ENCODE results near the gene NKX2-4. TPM values are rescaled to one million over a fixed set of nuclear protein-coding genes. Genes with fewer than 3 reads are reported as not detected.
"Not testable (repeated sequence)": the region's sequence is repeated elsewhere in the genome, so short reads cannot be mapped to it uniquely, and the experiment has no call there.

Gene NKX2-4
- polyA plus RNA-seq (ENCODE audit: low read depth in 6 of 6): not detected

DNA sequence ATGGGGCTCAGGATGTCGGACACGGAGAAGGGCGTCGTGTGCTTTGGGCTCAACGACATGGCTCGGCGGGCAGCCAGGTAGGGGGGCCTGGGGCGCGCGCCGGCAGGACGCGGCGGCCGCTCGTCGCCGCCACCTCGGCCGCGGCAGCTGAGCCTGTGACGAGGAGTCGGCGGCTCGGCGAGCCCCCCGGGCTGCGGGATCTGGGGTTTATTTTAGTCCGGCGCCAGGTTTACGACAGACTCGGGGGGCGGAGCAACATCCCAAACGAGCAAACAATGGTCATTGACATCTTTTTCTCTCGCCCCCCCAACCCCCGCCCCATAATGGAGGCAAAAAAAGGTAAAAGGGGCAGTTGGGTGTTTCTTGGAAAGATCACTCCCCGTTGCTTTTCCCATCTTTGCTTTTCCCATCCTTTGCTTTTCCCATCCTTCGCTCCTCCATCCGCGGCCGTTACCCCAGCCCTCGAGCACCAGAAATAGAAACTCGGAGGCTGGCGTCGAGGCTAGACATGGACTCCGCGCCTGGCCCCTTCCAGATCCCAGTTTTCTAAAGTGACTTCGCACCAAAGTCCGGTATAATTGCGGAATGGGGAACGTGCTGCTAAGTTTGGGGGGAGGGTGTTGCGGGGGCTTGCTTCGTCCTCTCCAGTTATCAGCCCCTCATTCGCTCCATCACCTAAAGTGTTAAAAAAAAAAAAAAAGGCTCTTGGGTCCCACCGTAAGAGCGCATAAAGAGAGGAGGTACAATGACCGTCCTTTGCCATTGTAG is at the start of gene NKX2-4:
TSS of gene NKX2-4 (minus strand) at position 186 of the 768 bp plus-strand sequence. CDS start at position 59, 127 bp downstream.
- Mint-ChIP-seq H3K36me3 (no peaks in the 10 kb centered on the region), H3K27me3 (peaks cover 53 to 64% (median 54%) of the 10 kb centered on the region in 3 donors), H3K27ac (peak within 1 kb of the TSS in 3 of 6 donors; percentile 63 to 92 (median 89)), H3K4me3 (peak within 1 kb of the TSS; percentile 68 to 91 (median 77)), H3K9me3 (peaks cover 0 to 13% (median 6%) of the 10 kb centered on the region in 7 donors), H3K4me1 (peaks cover 0 to 13% (median 9%) of the 10 kb centered on the region in 3 donors)
- ATAC-seq (ENCODE audit: low read depth in 2 of 2): no peak
- DNase-seq: peak; percentile 6

DNA sequence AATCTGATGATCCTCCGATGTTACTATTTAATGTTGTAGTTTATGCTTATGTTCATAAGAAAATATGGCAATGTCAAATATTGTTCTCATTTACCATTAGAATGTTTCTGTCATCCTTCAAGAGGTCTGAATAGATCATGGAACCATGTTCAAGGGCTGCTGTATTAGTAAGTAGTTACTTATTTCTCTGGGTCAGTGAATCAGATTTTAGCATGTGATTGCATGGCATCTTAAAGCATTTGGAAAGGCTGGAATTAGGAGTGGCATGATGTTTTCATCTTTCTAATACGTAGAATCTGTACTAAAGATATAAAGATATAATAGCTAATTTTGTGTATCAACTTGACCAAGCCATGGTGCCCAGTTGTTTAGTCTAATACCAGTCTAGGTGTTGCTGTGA is 40.5 kb upstream of the NKX2-4 start:
- H3K4me1 Mint-ChIP-seq: no peaks in the 10 kb centered on the region
- H3K27ac Mint-ChIP-seq: no peak overlapping the region
- H3K27me3 Mint-ChIP-seq: peaks cover 32 to 40% (median 35%) of the 10 kb centered on the region in 3 donors
- no peak overlapping the region for H3K4me3 Mint-ChIP-seq
- H3K36me3 Mint-ChIP-seq: no peaks in the 10 kb centered on the region
- ATAC-seq (ENCODE audit: low read depth in 2 of 2): no peak
- DNase-seq: no peak
- peaks cover 0 to 1% (median 0%) of the 10 kb centered on the region in 7 donors for H3K9me3 Mint-ChIP-seq

DNA sequence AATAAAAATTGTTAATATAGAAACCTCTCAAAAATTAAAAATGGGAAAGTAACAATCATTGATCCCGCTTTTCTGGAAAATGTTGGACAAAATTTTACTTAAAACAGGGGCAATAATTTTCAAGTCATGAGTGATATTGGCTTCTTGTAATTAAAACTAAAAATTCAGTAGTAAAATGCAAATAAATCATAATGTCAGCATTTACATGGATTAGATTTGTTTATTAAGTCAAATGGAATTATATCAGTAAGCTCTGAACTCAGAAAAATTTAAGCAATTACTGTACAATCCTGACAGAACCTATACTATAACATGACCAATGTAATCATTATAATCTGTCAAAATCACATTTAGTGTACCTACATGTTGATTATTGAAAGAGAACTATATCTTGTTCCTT is 39.9 kb upstream of the NKX2-4 start:
- peaks cover 0 to 1% (median 0%) of the 10 kb centered on the region in 7 donors for H3K9me3 Mint-ChIP-seq
- no peaks in the 10 kb centered on the region for H3K4me1 Mint-ChIP-seq
- ATAC-seq (ENCODE audit: low read depth in 2 of 2) (no peak), DNase-seq (no peak)
- peaks cover 37 to 44% (median 39%) of the 10 kb centered on the region in 3 donors for H3K27me3 Mint-ChIP-seq
- no peak overlapping the region for H3K4me3 Mint-ChIP-seq
- H3K27ac Mint-ChIP-seq: no peak overlapping the region
- H3K36me3 Mint-ChIP-seq: no peaks in the 10 kb centered on the region

DNA sequence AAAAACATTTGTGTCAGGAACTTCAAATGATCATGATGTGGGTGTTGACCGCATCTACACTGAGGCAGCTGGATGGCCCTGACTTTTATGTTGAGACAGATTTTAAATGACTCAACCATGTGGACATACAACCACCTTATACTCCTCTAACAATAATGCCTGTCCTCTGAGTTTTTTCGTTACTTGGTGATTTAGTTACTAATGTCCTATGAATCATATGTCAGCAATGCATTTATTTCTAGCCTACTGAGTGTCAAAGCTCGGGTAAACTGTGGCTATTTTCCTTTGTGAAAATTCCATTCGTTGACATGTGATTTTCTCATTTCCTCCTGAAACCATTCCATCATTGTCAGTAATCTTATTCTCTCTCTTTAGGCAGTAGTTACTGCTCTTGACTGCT is 38.9 kb upstream of the NKX2-4 start:
- no peak for DNase-seq
- no peak for ATAC-seq (ENCODE audit: low read depth in 2 of 2)
- Mint-ChIP-seq H3K4me3 (no peak overlapping the region), H3K36me3 (no peaks in the 10 kb centered on the region), H3K27ac (no peak overlapping the region), H3K4me1 (no peaks in the 10 kb centered on the region), H3K27me3 (peaks cover 36 to 48% (median 41%) of the 10 kb centered on the region in 3 donors), H3K9me3 (peaks cover 0 to 1% (median 0%) of the 10 kb centered on the region in 7 donors)

DNA sequence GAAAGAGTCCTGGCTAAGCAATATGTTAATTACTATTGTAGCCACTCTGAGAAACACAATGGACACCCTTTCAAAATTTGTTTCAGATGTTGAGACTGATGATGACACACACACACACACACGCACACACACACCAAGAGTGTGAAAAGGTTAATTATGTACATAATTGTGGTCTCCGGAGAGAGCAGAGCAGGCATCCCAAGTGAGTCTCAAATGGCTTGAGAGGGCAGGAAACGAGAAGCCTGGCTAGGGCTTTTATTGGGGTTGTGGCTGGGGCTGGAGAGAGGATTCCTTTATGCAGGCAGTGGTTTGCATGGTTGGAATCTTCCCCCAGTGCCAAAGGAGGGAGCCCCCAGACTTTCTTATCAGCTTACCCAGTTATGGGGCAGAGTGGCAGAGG is 38.2 kb upstream of the NKX2-4 start:
- Mint-ChIP-seq H3K27me3 (peaks cover 35 to 48% (median 42%) of the 10 kb centered on the region in 3 donors), H3K27ac (no peak overlapping the region), H3K36me3 (no peaks in the 10 kb centered on the region), H3K4me1 (no peaks in the 10 kb centered on the region), H3K9me3 (peaks cover 0 to 1% (median 0%) of the 10 kb centered on the region in 7 donors), H3K4me3 (no peak overlapping the region)
- DNase-seq (no peak), ATAC-seq (ENCODE audit: low read depth in 2 of 2) (no peak)

DNA sequence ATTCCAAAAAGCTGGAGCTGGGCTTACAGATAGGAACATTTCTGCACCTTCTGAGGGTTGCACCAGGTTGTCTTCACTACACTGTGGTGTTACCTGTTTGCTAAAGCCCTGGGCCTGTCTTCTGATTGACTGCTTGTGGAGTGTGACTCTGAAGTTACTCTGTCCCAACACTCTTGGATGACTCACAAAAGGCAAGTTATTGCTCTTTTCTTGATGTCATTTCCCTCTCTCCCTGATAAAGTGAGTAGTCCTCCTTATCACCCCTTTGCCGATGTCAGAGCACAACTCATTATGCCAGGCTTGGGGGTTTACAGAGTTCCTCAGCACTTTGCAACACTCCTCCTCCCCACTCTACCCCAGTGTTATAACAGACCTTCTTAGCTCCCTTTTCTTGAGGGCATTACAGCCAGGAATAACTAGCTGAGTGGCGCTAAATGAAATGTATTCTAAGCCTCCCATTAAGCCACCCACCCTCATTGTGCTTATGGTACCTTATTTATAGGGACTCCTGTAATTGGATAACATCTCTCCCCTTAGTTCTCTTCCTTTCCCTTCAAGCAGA is 36.1 kb upstream of the NKX2-4 start:
- no peak for ATAC-seq (ENCODE audit: low read depth in 2 of 2)
- Mint-ChIP-seq H3K9me3 (peaks cover 0 to 3% (median 0%) of the 10 kb centered on the region in 7 donors), H3K4me1 (no peaks in the 10 kb centered on the region), H3K27ac (no peak overlapping the region), H3K4me3 (no peak overlapping the region), H3K36me3 (no peaks in the 10 kb centered on the region), H3K27me3 (peaks cover 47 to 50% (median 48%) of the 10 kb centered on the region in 3 donors)
- no peak for DNase-seq

DNA sequence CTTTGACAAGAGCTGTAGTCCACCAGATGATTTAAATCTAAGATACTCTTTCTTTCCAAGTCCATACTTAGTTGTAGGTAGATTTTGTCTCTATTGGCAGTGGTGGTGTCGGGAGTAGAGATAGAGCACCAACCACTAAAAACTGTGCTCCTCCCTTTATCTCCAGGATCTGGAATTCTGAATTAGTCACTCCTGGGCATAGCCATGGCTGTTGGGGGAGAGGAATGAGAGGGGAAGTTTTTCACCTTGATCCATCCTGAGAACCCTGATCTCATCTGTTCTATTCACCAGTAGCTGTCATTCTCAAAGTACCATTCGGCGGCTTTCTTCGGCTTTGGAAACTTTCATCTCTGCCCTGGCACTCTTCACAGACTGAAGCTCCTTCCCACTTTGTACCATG is 35.6 kb upstream of the NKX2-4 start:
- Mint-ChIP-seq H3K9me3 (peaks cover 0 to 3% (median 0%) of the 10 kb centered on the region in 7 donors), H3K4me1 (no peaks in the 10 kb centered on the region), H3K27ac (no peak overlapping the region), H3K36me3 (no peaks in the 10 kb centered on the region), H3K4me3 (no peak overlapping the region), H3K27me3 (peaks cover 49 to 52% (median 50%) of the 10 kb centered on the region in 3 donors)
- no peak for DNase-seq
- no peak for ATAC-seq (ENCODE audit: low read depth in 2 of 2)

DNA sequence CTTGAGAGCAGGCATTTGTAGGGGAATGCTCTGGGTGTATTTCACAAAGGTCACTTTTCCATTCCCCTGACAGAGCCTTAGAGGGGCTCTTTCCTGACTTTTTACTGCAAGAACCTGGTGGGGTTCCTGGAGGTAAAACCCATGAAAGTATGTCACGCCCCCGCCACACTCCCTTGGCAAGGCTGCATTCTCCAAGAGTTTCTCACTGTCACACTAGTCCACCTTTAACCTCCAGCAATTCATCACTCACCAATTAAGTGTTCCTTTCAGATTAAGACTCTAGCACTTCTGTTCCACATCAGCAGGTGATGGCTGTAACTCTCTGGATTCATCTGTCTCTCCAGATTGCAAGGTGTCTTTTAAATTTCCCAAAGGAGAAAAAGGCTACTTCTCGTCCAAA is 32.7 kb upstream of the NKX2-4 start:
- Mint-ChIP-seq H3K36me3 (peaks cover 3 to 9% of the 10 kb centered on the region in 2 donors), H3K27me3 (peaks cover 34 to 46% (median 43%) of the 10 kb centered on the region in 3 donors), H3K27ac (no peak overlapping the region), H3K4me3 (no peak overlapping the region), H3K9me3 (peaks cover 9 to 21% (median 17%) of the 10 kb centered on the region in 7 donors), H3K4me1 (no peaks in the 10 kb centered on the region)
- DNase-seq (no peak), ATAC-seq (ENCODE audit: low read depth in 2 of 2) (no peak)

DNA sequence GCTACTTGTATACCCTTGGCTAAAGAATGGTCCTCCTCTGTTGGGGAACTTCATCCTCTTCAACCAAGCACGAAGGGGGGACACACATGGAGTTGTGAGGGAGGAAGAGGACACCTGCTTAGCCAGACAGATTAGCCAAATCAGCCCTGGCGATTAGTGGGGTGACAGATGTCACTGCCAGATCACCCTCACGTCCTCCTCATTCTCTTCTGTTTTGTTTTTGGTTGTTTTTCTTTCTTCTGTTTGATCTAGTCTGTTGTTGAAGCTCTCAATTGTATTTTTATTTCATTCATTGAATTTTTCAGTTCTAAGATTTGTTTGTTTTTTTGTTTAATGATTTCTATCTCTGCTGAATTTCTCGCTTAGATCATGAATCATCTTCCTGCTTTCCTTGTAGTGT is 27.5 kb upstream of the NKX2-4 start:
- Mint-ChIP-seq H3K27me3 (peaks cover 20 to 40% (median 30%) of the 10 kb centered on the region in 3 donors), H3K4me1 (no peaks in the 10 kb centered on the region), H3K36me3 (peaks cover 8 to 26% of the 10 kb centered on the region in 2 donors), H3K4me3 (no peak overlapping the region), H3K27ac (no peak overlapping the region), H3K9me3 (peaks cover 30 to 65% (median 57%) of the 10 kb centered on the region in 7 donors)
- ATAC-seq (ENCODE audit: low read depth in 2 of 2) (no peak), DNase-seq (no peak)

DNA sequence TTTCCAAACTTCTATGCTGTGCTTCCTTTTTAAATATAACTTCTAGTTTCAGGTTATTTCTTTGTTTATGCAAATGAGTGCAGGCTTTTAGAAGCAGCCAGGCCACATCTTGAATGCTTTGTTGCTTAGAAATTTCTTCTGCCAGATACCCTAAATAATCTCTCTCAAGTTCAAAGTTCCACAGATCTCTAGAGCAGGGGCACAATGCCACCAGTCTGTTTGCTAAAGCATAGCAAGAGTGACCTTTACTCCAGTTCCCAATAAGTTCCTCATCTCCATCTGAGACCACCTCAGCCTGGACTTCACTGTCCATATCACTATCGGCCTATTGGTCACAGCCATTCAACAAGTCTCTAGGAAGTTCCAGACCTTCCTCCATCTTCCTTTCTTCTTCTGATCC is 26.4 kb upstream of the NKX2-4 start:
- peaks cover 30 to 72% (median 64%) of the 10 kb centered on the region in 7 donors for H3K9me3 Mint-ChIP-seq
- not testable (repeated sequence) for H3K4me3 Mint-ChIP-seq; H3K27ac Mint-ChIP-seq; ATAC-seq (ENCODE audit: low read depth in 2 of 2); DNase-seq; H3K4me1 Mint-ChIP-seq
- H3K27me3 Mint-ChIP-seq: peaks cover 17 to 36% (median 25%) of the 10 kb centered on the region in 3 donors
- peaks cover 8 to 26% of the 10 kb centered on the region in 2 donors for H3K36me3 Mint-ChIP-seq

DNA sequence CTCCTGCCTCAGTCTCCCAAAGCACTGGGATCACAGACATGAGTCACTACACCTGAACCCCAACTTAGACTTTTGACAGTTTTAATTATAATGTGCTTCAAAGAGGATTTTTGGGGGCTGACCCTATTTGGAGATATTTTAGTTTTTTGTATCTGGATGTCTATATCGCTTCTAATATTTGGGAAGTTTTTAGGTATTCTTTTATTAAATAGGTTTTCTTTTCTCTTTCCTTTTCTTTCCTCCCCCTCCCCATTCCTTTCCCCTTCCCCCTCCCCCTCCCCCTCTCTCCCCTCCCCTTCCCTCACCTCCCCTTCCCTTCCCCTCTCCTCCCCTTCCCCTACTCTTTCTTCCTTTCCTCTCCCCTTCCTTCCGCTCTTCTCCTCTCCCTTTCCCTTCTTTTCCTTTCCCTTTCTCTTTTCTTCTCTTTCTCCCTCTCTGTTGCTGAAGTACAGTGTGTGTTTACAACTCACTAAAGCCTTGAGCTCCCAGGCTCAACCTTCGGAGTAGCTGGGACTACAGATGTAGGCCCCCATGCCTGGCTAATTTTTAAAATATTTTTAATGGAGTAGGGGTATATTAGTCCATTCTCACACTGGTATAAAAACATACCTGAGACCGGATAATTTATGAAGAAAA is 24.4 kb upstream of the NKX2-4 start:
- Mint-ChIP-seq H3K9me3 (peaks cover 29 to 80% (median 74%) of the 10 kb centered on the region in 7 donors), H3K27ac (no peak overlapping the region), H3K4me1 (no peaks in the 10 kb centered on the region), H3K36me3 (peaks cover 8 to 26% of the 10 kb centered on the region in 2 donors), H3K4me3 (no peak overlapping the region), H3K27me3 (peaks cover 24 to 44% (median 25%) of the 10 kb centered on the region in 3 donors)
- ATAC-seq (ENCODE audit: low read depth in 2 of 2) (no peak), DNase-seq (no peak)

DNA sequence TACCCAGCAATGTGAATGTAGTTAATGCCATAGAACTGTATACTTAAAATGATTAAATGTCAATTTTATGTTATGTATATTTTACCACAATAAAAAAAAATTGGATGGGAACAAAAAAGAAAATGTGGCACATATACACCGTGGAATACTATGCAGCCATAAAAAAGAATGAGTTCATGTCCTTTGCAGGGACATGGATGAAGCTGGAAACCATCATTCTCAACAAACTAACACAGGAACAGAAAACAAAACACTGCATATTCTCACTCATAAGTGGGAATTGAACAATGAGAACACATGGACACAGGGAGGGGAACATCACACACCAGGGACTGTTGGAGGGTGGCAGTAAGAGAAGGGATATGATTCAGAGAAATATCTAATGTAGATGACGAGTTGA is 21.8 kb upstream of the NKX2-4 start:
- H3K4me3 Mint-ChIP-seq; H3K36me3 Mint-ChIP-seq; ATAC-seq (ENCODE audit: low read depth in 2 of 2); DNase-seq; H3K27ac Mint-ChIP-seq; H3K4me1 Mint-ChIP-seq: not testable (repeated sequence)
- Mint-ChIP-seq H3K27me3 (peaks cover 42 to 65% (median 48%) of the 10 kb centered on the region in 3 donors), H3K9me3 (peaks cover 15 to 61% (median 52%) of the 10 kb centered on the region in 7 donors)

DNA sequence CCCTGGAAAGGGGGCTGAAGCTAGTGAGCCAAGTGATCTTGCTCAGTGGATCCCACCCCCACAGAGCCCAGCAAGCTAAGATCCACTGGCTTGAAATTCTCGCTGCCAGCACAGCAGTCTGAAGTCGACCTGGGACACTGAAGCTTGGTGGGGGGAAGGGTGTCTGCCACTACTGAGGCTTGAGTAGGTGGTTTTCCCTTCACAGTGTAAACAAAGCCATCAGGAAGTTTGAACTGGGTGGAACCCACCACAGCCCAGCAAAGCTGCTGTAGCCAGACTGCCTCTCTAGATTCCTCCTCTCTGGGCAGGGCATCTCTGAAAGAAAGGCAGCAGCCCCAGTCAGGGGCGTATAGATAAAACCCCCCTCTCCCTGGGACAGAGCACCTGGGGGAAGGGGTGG is 16.7 kb upstream of the NKX2-4 start:
- ATAC-seq (ENCODE audit: low read depth in 2 of 2); H3K27ac Mint-ChIP-seq; H3K36me3 Mint-ChIP-seq; H3K4me1 Mint-ChIP-seq; DNase-seq; H3K4me3 Mint-ChIP-seq: not testable (repeated sequence)
- peaks cover 41 to 74% (median 65%) of the 10 kb centered on the region in 3 donors for H3K27me3 Mint-ChIP-seq
- peaks cover 0 to 49% (median 29%) of the 10 kb centered on the region in 7 donors for H3K9me3 Mint-ChIP-seq
